ENCODE results near the gene CLEC4M.

DNA sequence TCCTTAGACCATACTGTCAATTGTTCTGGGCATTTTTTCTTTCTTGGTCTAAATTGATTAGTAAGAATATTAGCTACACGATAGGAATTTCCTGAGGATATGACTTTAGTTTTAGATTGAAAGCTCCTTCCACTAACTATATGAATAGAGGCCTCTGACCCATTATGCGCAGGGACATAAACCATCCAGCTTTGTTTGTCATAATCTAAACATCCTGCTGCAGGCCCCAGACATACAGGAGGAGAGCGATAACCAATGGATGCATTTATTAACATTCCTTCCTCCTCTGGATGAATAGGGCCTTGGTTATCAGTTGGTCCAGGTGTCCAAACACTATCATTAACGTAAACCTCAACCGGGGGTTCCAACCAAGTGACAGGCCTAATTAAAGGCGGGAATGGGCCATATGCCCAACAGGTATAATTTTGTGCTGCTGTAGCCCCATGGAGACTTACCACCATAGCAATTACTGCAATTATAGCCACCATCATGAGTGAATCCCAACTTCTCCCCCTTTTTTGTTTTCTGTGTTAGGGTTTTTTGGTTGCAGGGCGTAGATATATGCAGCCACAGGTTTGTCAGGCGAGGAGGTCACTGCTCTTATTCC lies 32.6 kb downstream of the CLEC4M start:
- TF ChIP-seq CTCF (IDR thresholded peaks at IDR 0.05; ENCODE audit: low read depth, low read length, missing input control): no peak
- TF ChIP-seq SP1 (IDR thresholded peaks at IDR 0.05): no peak
- no peak for TF ChIP-seq RAD21 (IDR thresholded peaks at IDR 0.05)
- TF ChIP-seq YY1 (IDR thresholded peaks at IDR 0.05): no peak
- TF ChIP-seq JUND (IDR thresholded peaks at IDR 0.05): no peak
- TF ChIP-seq, protein P1, sequence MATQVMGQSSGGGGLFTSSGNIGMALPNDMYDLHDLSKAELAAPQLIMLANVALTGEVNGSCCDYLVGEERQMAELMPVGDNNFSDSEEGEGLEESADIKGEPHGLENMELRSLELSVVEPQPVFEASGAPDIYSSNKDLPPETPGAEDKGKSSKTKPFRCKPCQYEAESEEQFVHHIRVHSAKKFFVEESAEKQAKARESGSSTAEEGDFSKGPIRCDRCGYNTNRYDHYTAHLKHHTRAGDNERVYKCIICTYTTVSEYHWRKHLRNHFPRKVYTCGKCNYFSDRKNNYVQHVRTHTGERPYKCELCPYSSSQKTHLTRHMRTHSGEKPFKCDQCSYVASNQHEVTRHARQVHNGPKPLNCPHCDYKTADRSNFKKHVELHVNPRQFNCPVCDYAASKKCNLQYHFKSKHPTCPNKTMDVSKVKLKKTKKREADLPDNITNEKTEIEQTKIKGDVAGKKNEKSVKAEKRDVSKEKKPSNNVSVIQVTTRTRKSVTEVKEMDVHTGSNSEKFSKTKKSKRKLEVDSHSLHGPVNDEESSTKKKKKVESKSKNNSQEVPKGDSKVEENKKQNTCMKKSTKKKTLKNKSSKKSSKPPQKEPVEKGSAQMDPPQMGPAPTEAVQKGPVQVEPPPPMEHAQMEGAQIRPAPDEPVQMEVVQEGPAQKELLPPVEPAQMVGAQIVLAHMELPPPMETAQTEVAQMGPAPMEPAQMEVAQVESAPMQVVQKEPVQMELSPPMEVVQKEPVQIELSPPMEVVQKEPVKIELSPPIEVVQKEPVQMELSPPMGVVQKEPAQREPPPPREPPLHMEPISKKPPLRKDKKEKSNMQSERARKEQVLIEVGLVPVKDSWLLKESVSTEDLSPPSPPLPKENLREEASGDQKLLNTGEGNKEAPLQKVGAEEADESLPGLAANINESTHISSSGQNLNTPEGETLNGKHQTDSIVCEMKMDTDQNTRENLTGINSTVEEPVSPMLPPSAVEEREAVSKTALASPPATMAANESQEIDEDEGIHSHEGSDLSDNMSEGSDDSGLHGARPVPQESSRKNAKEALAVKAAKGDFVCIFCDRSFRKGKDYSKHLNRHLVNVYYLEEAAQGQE (IDR thresholded peaks at IDR 0.05): no peak
- TF ChIP-seq TAF1 (conservative IDR thresholded peaks at IDR 0.05): no peak
- no peak for TF ChIP-seq FOXA1 (IDR thresholded peaks at IDR 0.05)
- no peak for TF ChIP-seq ATF3 (IDR thresholded peaks at IDR 0.05)

Measured in liver (tissue), 3 donors.